H9 (cell line): ENCODE data around the gene PLCH1. TPM values are rescaled to one million over a fixed set of nuclear protein-coding genes. Genes with fewer than 3 reads are reported as not detected.

Source experiments
- DNase-seq: peaks from one replicate; pipeline ENCODE4 v3.0.0-alpha.2; 2017
- H2AFZ ChIP-seq: one replicate; pipeline ENCODE4 v1.6.1; 2013; ENCODE audit warnings: mild to moderate bottlenecking, low read length, control low read depth, moderate library complexity
- H2AK5ac ChIP-seq: 2 replicates; pipeline ENCODE4 v1.6.1; 2013; ENCODE audit warnings: low read length, control low read depth, mixed read lengths; ENCODE audit not compliant: insufficient read length
- H2BK120ac ChIP-seq: one replicate; pipeline ENCODE4 v1.6.1; 2013; ENCODE audit warnings: low read depth, mild to moderate bottlenecking, low read length, control low read depth, inconsistent platforms; ENCODE audit not compliant: poor library complexity, severe bottlenecking
- H2BK12ac ChIP-seq: 2 replicates; pipeline ENCODE4 v1.6.1; 2013; ENCODE audit warnings: low read length, control low read depth, mixed read lengths, low read depth; ENCODE audit not compliant: insufficient read length
- H2BK15ac ChIP-seq: 2 replicates; pipeline ENCODE4 v1.6.1; 2013; ENCODE audit warnings: low read depth, low read length, control low read depth
- H2BK20ac ChIP-seq: one replicate; pipeline ENCODE4 v1.6.1; 2013; ENCODE audit warnings: low read depth, mild to moderate bottlenecking, low read length, control low read depth, inconsistent platforms; ENCODE audit not compliant: poor library complexity, severe bottlenecking
- H2BK5ac ChIP-seq: 2 replicates; pipeline ENCODE4 v1.6.1; 2013; ENCODE audit warnings: low read length, control low read depth, mixed read lengths; ENCODE audit not compliant: insufficient read length
- H3K14ac ChIP-seq: 2 replicates; pipeline ENCODE4 v1.6.1; 2013; ENCODE audit warnings: low read length, control low read depth; ENCODE audit not compliant: insufficient read depth
- H3K18ac ChIP-seq: 2 replicates; pipeline ENCODE4 v1.6.1; 2013; ENCODE audit warnings: low read depth, mild to moderate bottlenecking, mixed read lengths, low read length, control low read depth; ENCODE audit not compliant: insufficient read length
- H3K23ac ChIP-seq: 2 replicates; pipeline ENCODE4 v1.6.1; 2013; ENCODE audit warnings: low read length, control low read depth, mixed read lengths, low read depth; ENCODE audit not compliant: insufficient read length
- H3K23me2 ChIP-seq: 2 replicates; pipeline ENCODE4 v1.6.1; 2013; ENCODE audit warnings: low read depth, mild to moderate bottlenecking, mixed read lengths, low read length, control low read depth; ENCODE audit not compliant: insufficient read length, poor library complexity, severe bottlenecking
- H3K27ac ChIP-seq: 2 replicates; pipeline ENCODE4 v1.5.1; 2013; ENCODE audit warnings: low read length, control low read depth, mixed read lengths, low read depth; ENCODE audit not compliant: insufficient read length
- H3K27me3 ChIP-seq: 2 replicates; pipeline ENCODE4 v1.6.1; 2013; ENCODE audit warnings: low read length, control low read depth, inconsistent platforms; ENCODE audit not compliant: insufficient read depth
- H3K4ac ChIP-seq: 2 replicates; pipeline ENCODE4 v1.6.1; 2013; ENCODE audit warnings: low read depth, mild to moderate bottlenecking, control low read depth, inconsistent platforms, low read length, moderate library complexity
- H3K4me1 ChIP-seq: 2 replicates; pipeline ENCODE4 v1.6.1; 2013; ENCODE audit warnings: low read length, control low read depth, inconsistent platforms; ENCODE audit not compliant: insufficient read depth
- H3K4me2 ChIP-seq: 2 replicates; pipeline ENCODE4 v1.6.1; 2013; ENCODE audit warnings: low read length, control low read depth, mixed read lengths; ENCODE audit not compliant: insufficient read length, insufficient read depth
- H3K56ac ChIP-seq: 2 replicates; pipeline ENCODE4 v1.6.1; 2013; ENCODE audit warnings: low read depth, mild to moderate bottlenecking, mixed read lengths, low read length, control low read depth; ENCODE audit not compliant: insufficient read length
- H3K79me1 ChIP-seq: 2 replicates; pipeline ENCODE4 v1.6.1; 2013; ENCODE audit warnings: low read depth, mild to moderate bottlenecking, moderate library complexity, low read length, control low read depth, inconsistent platforms; ENCODE audit not compliant: insufficient read depth, poor library complexity, severe bottlenecking
- H3K79me2 ChIP-seq: 2 replicates; pipeline ENCODE4 v1.6.1; 2013; ENCODE audit warnings: low read length, control low read depth, inconsistent platforms; ENCODE audit not compliant: insufficient read depth
- H3K9ac ChIP-seq: 2 replicates; pipeline ENCODE4 v1.6.1; 2013; ENCODE audit warnings: low read length, control low read depth, mixed read lengths; ENCODE audit not compliant: insufficient read length; ENCODE audit errors: extremely low read depth
- H3K9me3 ChIP-seq: one replicate; pipeline ENCODE4 v1.6.1; 2013; ENCODE audit warnings: low read depth, low read length, inconsistent platforms; ENCODE audit not compliant: control insufficient read depth
- H3T11ph ChIP-seq: one replicate; pipeline ENCODE4 v1.6.1; 2013; ENCODE audit warnings: mild to moderate bottlenecking, low read length, control low read depth, inconsistent platforms
- H4K20me1 ChIP-seq: one replicate; pipeline ENCODE4 v1.6.1; 2013; ENCODE audit not compliant: control insufficient read depth, insufficient read length, insufficient read depth
- H4K5ac ChIP-seq: 2 replicates; pipeline ENCODE4 v1.6.1; 2013; ENCODE audit warnings: low read depth, mild to moderate bottlenecking, mixed read lengths, low read length, control low read depth; ENCODE audit not compliant: insufficient read length
- H4K8ac ChIP-seq: replicated peaks from 2 replicates; pipeline ENCODE4 v1.6.1; 2013; ENCODE audit warnings: low read length, control low read depth, mixed read lengths, low read depth; ENCODE audit not compliant: insufficient read length
- H4K91ac ChIP-seq: 2 replicates; pipeline ENCODE4 v1.6.1; 2013; ENCODE audit warnings: low read depth, mild to moderate bottlenecking, moderate library complexity, mixed read lengths, low read length, control low read depth; ENCODE audit not compliant: insufficient read length
- H3K27ac Mint-ChIP-seq, 3 experiments: 2 replicates in 2 of 3; 3 replicates in 1 of 3; pipeline ENCODE4 v1.8.0; 2020 to 2021; ENCODE audit warnings: mixed read lengths in 3 of 3, mild to moderate bottlenecking in 1 of 3, moderate library complexity in 1 of 3
- H3K27me3 Mint-ChIP-seq: 2 replicates; pipeline ENCODE4 v1.8.0; 2021; ENCODE audit warnings: low read depth, mild to moderate bottlenecking, moderate library complexity, mixed read lengths
- H3K36me3 Mint-ChIP-seq, 3 experiments: 2 replicates in 2 of 3; 3 replicates in 1 of 3; pipeline ENCODE4 v1.8.0; 2020 to 2021; ENCODE audit warnings: low read depth in 3 of 3, mixed read lengths in 3 of 3; ENCODE audit not compliant: insufficient read depth in 1 of 3
- H3K4me1 Mint-ChIP-seq, 2 experiments: 2 replicates each; pipeline ENCODE4 v1.8.0; 2020; ENCODE audit warnings: mixed read lengths in 2 of 2
- H3K4me3 Mint-ChIP-seq, 2 experiments: 2 replicates in 1 of 2; 3 replicates in 1 of 2; pipeline ENCODE4 v1.8.0; 2020 to 2021; ENCODE audit warnings: mild to moderate bottlenecking in 2 of 2, mixed read lengths in 2 of 2, moderate library complexity in 1 of 2
- H3K9me3 Mint-ChIP-seq, 2 experiments: 2 replicates in 1 of 2; 3 replicates in 1 of 2; pipeline ENCODE4 v1.8.0; 2020; ENCODE audit warnings: mild to moderate bottlenecking in 2 of 2, mixed read lengths in 2 of 2, moderate library complexity in 1 of 2
- CTCF ChIP-seq: fragments of 200-600 bp; sonication (generic); conservative IDR thresholded peaks from 3 replicates; pipeline ENCODE4 v1.8.0; 2021; ENCODE audit warnings: antibody characterized with exemption, mild to moderate bottlenecking
- WGBS: extraction: QIAGEN DNeasy Blood & Tissue Kit; methylation state at CpG from one replicate; pipeline ENCODE4 v1.1.7; 2013; ENCODE audit warnings: missing lambda C conversion rate, low lambda C conversion rate, mixed read lengths; ENCODE audit not compliant: insufficient read length; ENCODE audit errors: extremely low coverage; 5-methylcytosine and 5-hydroxymethylcytosine counted together
- total RNA-seq: library from RNA; stranded (reverse); gene quantifications from 2 replicates; pipeline ENCODE4 v1.2.1, GENCODE V29; 2021

PLCH1 gene
- total RNA-seq, 1 experiment from 2014 or later: 19.0 TPM

GRCh38 chr3:155455765-155456164 is 289.1 kb downstream of the PLCH1 start:
- H3K9me3 Mint-ChIP-seq: no peaks in the 10 kb centered on the region
- Histone ChIP-seq H3K9me3 (no peaks in the 10 kb centered on the region), H3T11ph (no peak overlapping the region), H3K79me2 (no peaks in the 10 kb centered on the region), H3K4me2 (no peak overlapping the region), H4K8ac (no peak overlapping the region), H2AFZ (no peak overlapping the region), H3K23ac (no peak overlapping the region), H3K27me3 (no peaks in the 10 kb centered on the region), H2AK5ac (no peak overlapping the region), H3K18ac (no peak overlapping the region), H3K4ac (no peak overlapping the region), H2BK120ac (no peak overlapping the region), H4K20me1 (no peaks in the 10 kb centered on the region), H3K79me1 (no peaks in the 10 kb centered on the region), H3K14ac (no peak overlapping the region), H4K5ac (no peak overlapping the region), H3K9ac (no peak overlapping the region), H2BK12ac (no peak overlapping the region), H2BK20ac (no peak overlapping the region), H3K4me1 (no peaks in the 10 kb centered on the region), H2BK5ac (no peak overlapping the region), H3K56ac (no peak overlapping the region), H3K27ac (no peak overlapping the region), H4K91ac (no peak overlapping the region), H2BK15ac (no peak overlapping the region), H3K23me2 (no peaks in the 10 kb centered on the region)
- H3K4me3 Mint-ChIP-seq: no peak overlapping the region
- no peak overlapping the region for H3K27ac Mint-ChIP-seq
- WGBS: no CpG with 5 or more reads among the region's 4 CpGs
- no peak for DNase-seq
- H3K27me3 Mint-ChIP-seq: no peaks in the 10 kb centered on the region
- no peaks in the 10 kb centered on the region for H3K4me1 Mint-ChIP-seq
- TF ChIP-seq CTCF: no peak
- no peaks in the 10 kb centered on the region for H3K36me3 Mint-ChIP-seq
